A549 (cell line): Measurements from ENCODE around the gene TRABD2A.

Experiments
- CBX2 ChIP-seq: fragments of 200-600 bp; sonication (generic); IDR thresholded peaks from 2 replicates; pipeline ENCODE4 v1.6.1; 2016; ENCODE audit warnings: low read depth, mild to moderate bottlenecking, borderline replicate concordance
- CEBPB ChIP-seq, 2 experiments: fragments of >200 bp in 1 of 2; sonication (Bioruptor Twin) in 1 of 2; formaldehyde crosslinking in 1 of 2; IDR thresholded peaks; 2 replicates each; pipeline ENCODE4 v1.6.1; 2012 to 2016
- CTCF ChIP-seq: fragments of >200 bp; sonication (Bioruptor Twin); formaldehyde crosslinking; IDR thresholded peaks from 3 replicates; pipeline ENCODE4 v1.5.1; 2016
- E2F6 ChIP-seq: IDR thresholded peaks from 2 replicates; pipeline ENCODE4 v1.6.1; 2012; ENCODE audit warnings: low read depth, borderline replicate concordance
- POLR2A ChIP-seq: IDR thresholded peaks from 2 replicates; pipeline ENCODE4 v1.6.1; 2012; ENCODE audit warnings: mild to moderate bottlenecking, low read length
- RNF2 ChIP-seq: fragments of 200-600 bp; sonication (generic); IDR thresholded peaks from 2 replicates; pipeline ENCODE4 v1.6.1; 2016; ENCODE audit warnings: low read depth, mild to moderate bottlenecking, antibody characterized with exemption, moderate library complexity, borderline replicate concordance
- TF ChIP-seq, protein P1 (sequence below): fragments of >200 bp; sonication (Bioruptor Twin); formaldehyde crosslinking; IDR thresholded peaks from 3 replicates; pipeline ENCODE4 v1.6.1; 2016

- TF ChIP-seq CTCF (no peak), E2F6 (no peak), CEBPB (IDR thresholded peaks at IDR 0.05) (no peak), RNF2 (no peak), POLR2A (no peak), CBX2 (no peak)
- TF ChIP-seq, protein P1, sequence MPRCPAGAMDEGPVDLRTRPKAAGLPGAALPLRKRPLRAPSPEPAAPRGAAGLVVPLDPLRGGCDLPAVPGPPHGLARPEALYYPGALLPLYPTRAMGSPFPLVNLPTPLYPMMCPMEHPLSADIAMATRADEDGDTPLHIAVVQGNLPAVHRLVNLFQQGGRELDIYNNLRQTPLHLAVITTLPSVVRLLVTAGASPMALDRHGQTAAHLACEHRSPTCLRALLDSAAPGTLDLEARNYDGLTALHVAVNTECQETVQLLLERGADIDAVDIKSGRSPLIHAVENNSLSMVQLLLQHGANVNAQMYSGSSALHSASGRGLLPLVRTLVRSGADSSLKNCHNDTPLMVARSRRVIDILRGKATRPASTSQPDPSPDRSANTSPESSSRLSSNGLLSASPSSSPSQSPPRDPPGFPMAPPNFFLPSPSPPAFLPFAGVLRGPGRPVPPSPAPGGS: no peak
Measured at GRCh38 chr2:84788027-84788426, 92.9 kb downstream of the TRABD2A start.
